LHCN-M2 (cell line): ENCODE results near the gene LOXL4. TPM values are rescaled to one million over a fixed set of nuclear protein-coding genes. Genes with fewer than 3 reads are reported as not detected.

Source experiments
- DNase-seq: peaks from one replicate; pipeline ENCODE4 v3.0.0-alpha.2; 2012; ENCODE audit warnings: low read depth
- total RNA-seq: library from RNA; depleted of rRNA; stranded (reverse); fragments of >200 nt; gene quantifications from 2 replicates; pipeline ENCODE4 v1.2.3, GENCODE V29; 2014

LOXL4 gene
- total RNA-seq, 1 experiment from 2014 or later: 0.46 TPM

GRCh38 chr10:98295401-98295811 is 27.4 kb upstream of the LOXL4 start:
- DNase-seq: no peak

DNA sequence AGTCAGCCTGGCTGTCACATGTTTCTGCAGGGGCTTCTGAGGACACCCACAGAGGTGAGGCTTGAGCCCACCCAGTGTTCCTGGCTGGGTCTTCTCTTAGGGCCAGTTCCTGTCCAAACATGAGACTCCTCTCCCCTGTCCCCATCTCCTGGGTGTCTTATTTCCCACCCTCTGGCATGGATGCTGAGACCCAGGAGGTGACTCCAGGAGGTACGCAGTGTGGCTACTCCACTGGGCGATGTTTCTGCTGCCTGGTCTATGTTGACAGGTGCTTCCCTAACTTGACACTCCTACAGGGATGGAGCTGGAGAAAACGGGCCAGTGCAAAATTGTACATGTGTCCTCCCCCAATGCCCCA is 26.3 kb upstream of the LOXL4 start:
- DNase-seq: no peak

DNA sequence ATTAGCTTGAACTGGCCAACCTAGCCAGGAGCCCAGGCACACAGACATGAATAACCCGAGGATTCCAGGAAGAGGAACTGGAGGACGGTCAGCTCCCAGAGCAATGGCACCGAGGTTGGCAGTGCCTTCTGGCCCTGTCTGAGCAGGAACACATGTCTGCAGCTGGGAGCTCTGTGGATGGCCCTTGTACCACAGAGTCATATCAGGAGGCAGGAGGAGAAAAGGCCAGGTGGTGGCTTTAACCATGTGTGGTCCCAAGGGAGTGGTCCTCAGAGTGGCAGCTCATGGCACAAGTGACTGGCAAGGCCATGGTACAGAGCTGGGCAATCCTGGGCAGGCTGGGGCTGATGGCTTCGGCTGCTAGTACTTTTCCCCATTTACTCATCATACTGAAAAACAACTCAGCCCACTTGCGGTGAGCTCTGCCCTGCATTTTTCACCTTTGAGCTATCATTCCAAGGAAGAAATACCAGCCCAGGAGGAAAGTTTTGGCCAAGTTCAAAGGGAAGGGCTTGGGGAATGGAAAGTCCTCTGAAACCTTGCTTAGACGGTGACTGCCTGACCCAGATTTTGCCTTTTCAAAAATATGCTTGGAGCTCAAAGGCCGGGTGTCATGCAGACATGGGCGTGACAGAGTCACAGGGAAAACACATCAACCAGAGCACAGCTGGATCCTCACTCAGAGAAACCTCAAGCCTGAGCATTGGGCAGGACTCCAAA is 25.7 kb upstream of the LOXL4 start:
- DNase-seq: peak; percentile 53

DNA sequence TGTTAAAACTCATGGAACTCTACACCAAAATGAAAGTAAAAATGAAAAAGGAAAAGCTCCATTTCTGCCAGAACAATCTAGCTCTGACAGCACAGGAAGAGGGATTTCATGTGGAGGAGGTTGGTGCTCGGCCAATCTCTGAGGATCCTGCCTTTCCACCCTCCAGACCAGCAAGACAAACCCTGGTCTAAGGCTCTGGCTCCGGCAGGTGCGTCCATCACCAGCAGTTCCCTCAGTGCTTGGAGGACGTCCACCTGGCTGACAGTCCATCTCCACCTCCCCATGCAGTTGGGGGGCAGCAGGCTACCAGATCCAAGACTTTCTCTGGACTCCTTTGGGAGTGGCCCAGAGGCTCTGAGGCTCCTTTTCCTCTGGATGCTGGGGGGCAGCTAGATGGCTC is 25.0 kb upstream of the LOXL4 start:
- DNase-seq: no peak

DNA sequence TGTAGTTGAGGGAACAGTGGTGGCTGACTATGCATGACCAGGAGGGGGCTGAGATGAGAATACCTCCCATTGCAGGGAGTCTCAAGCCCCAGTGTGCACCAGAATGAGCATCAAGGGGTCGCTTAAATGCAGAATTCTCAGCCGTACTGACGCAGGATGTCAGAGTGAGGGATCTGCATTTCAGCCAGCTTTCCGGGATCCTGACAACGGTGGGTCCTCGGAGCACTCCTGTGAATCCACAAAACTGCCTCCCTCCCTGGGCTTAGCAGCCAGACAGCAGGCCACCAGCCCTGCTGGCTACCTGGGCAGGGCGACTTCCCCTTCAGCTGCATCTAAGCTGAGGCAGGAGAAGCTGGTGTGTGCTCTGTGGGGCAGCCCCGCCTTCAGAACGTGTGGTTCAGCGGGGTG is 21.8 kb upstream of the LOXL4 start:
- no peak for DNase-seq

- no peak for DNase-seq
Observed at GRCh38 chr10:98287321-98287720, 19.3 kb upstream of the LOXL4 start.

DNA sequence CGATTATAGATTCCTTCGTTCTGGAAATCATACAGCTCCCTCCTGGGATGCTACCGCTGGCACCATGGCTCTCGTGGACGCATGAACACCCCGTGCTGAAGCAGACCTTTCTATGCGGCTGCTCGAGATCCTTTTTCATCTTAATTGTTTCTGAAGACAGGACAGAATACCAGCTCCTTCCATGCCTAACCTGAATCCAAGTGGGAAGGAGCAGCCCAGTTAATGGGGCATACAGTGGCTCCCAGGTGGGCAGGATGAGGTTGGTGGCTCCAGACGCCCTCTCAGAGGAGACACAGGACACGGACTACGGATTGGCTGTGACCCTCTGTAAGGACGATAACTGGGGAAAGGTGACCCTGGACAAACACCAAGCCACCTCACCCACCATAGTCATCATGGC is 18.4 kb upstream of the LOXL4 start:
- no peak for DNase-seq

DNA sequence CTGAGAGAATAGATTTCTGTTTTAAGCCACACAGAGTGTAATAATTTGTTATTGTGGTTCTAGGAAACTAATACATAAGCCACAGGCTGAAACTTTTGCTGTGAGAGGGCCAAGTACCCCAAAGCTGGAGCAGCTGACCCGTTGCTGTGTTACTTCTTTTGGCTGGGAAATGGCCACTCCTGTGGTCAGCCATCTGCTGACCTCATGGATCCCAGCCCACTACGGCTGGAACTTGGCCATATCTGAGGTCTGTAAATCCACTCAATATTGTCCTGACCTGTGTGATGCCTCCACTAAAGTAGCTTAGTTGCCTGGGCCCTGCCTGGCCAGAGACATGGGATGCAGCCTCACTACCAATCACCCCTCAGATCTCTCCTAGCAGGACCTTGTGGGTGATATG is 17.4 kb upstream of the LOXL4 start:
- peak; percentile 73 for DNase-seq

DNA sequence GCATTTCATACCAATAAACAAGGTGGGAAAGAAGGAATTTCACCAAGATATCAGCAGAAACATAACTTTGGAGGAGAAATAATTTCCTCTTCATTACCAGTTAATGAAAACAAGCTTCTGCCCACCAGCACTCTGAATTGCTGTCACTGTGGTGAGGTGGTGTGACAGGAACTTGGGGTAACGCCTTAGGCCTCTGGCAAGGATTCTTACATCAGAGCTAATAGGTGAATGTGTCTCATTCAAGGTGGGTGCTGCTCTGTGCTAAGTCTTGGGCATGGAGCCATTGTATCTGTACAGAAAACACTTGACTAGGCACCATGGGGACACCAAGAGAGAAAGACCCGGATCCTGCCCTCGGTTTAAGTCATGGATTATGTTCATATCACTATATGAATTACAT is 8.3 kb upstream of the LOXL4 start:
- DNase-seq: no peak

- DNase-seq: no peak
Observed at GRCh38 chr10:98274562-98274961, 6.6 kb upstream of the LOXL4 start.

DNA sequence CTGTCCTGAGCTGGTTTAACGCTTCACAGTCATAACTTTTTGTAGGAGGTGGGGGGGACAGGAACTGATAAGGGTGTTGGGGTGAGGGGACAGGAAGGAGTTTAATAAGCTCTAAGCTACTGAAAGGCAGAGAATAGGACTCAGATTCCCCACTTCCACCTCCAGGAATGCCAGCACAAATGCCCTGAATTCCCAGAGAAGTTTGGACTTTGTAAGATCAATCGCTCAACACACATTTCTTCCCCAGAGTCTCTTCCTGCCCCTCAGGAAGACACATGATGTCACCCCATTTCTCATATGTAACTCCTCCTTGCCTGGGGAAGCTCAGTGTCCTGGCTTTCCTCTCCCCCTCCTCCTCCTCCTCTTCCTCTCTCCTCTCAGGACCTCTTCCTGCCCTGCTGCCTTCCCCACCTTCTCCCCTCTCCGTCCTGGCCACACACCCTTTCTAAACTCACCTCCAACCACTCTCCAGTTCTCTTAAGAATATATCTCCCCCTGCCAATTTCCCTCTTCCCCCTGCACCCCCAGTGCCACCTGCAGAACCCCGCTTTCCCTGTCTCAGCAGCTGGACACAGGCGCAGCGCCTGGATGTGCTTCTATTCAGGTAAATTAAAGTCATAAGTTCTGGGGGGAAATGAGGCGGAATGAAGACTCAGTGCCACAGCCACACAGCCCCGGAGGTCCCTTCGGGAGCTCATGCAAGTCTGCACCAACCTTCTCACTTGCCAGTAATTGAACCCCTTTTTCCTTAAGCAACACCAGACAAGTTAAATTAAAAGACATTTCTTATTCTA is 5.3 kb upstream of the LOXL4 start:
- no peak for DNase-seq

DNA sequence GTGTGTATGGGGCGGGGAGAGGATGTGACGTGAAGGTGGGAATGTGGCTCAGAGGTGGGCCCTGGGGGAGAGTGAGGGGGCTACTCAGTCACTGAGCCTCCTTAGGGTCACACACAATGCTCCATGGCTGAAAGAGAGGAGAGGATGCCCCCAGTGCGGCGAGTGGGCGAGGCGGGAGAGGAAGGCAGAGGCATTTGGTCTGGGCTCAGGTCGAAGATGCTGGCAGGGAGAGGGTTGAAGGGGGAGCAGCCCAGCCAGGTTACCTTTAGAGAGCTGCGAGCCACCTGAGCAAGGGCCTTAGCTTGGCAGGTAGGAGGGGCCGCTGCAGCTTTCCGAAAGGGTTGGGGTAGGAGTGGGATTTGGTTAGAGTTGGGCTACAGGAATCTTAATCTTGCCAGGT is 4.7 kb upstream of the LOXL4 start:
- DNase-seq: no peak

DNA sequence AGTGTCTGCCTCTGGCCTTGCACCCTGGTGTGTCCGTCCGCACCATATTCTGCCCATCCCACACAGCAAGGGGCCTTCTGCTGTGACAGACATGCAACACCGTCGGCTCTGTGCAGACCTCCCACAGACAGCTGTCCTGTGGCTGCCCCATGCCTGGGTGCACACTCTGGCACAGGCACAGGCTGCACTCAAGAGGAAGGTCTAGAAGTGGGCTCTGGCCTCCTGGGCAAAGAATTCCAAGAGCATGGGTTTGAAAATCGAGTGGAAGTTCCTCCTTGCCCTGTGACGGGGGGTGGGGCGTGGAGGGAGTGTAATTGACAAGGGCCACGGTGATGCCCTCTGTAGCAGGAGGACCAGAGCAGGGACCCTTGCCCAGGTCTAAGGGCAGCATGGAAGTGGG is 4.3 kb upstream of the LOXL4 start:
- no peak for DNase-seq

GRCh38 chr10:98270786-98271185 is 2.8 kb upstream of the LOXL4 start:
- no peak for DNase-seq

DNA sequence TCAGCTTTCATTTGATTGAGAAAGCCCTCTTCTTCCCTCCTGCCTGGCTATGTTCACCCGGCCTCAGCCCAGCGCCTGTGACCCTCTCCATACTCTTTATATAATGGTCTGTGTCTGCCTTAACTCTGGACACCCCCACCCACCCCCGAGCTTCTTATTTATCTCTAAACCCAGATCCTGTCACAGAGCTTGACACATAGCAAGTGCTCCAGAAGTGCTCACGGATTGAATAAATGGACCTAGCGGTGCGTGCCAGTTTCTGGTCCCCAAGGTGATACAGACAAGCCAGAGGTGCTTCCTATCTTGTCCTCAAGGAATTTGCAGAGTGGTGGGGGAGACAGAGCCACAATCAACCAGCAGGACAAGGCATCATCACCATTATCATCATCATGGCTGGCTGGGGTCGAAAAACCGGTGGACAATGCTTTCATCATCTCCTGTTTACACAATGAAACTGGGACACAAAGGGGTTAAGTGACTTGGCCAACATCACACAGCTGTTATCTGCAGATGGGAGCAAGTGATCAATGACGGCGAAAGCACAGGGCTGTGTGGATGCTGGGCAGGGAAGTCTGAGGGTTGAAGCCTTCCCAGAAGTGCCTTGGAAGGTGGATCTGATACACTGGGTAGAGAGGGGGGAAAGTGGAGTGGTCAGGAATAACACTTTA is 2.2 kb upstream of the LOXL4 start:
- DNase-seq: no peak

- peak; percentile 88 for DNase-seq
Observed at GRCh38 chr10:98269435-98269912, 1.5 kb upstream of the LOXL4 start.

- DNase-seq: no peak
Observed at GRCh38 chr10:98268694-98269431, 869 bp upstream of the LOXL4 start.

DNA sequence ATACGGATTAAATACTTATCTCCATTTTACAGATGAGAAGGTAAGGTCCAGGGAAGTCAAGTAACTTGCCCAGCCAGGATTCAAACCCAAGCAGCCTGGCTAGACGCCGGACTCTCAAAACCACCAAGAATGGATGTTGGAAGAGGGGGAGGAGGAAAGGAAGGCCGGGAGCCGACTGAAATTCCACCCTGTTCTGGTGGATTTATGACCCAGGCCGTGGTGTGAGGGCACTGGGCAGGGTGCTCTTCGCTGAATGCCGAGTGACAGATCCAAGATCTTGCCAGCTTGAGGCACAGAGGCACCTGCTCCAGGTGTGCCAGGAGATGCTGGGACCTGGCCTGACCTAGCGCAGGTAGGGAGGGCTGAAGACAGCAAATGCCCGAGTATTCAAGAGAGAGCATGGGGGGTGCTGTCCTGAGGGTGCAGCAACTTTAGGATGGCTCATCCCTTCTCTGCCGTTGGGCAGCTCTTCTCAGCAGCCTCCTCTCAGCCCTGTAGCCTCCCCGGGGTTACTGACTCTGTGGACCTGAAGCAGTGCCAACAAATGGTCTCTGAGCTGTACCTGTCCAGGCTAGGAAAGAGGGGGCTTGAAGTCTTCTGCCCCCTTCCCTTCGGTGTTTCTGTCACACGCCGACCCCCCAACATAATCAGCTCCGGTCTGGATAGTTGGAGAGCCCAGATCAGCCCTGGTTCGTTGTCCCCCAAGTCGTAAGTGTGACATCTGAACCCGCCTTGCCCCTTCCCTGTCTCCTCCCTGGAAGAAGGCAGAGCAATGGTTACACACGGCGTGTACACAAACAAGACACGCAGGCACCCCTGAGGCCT is 713 bp downstream of the LOXL4 start:
- DNase-seq: no peak

- no peak for DNase-seq
Observed at GRCh38 chr10:98266647-98267046, 1.3 kb downstream of the LOXL4 start.

DNA sequence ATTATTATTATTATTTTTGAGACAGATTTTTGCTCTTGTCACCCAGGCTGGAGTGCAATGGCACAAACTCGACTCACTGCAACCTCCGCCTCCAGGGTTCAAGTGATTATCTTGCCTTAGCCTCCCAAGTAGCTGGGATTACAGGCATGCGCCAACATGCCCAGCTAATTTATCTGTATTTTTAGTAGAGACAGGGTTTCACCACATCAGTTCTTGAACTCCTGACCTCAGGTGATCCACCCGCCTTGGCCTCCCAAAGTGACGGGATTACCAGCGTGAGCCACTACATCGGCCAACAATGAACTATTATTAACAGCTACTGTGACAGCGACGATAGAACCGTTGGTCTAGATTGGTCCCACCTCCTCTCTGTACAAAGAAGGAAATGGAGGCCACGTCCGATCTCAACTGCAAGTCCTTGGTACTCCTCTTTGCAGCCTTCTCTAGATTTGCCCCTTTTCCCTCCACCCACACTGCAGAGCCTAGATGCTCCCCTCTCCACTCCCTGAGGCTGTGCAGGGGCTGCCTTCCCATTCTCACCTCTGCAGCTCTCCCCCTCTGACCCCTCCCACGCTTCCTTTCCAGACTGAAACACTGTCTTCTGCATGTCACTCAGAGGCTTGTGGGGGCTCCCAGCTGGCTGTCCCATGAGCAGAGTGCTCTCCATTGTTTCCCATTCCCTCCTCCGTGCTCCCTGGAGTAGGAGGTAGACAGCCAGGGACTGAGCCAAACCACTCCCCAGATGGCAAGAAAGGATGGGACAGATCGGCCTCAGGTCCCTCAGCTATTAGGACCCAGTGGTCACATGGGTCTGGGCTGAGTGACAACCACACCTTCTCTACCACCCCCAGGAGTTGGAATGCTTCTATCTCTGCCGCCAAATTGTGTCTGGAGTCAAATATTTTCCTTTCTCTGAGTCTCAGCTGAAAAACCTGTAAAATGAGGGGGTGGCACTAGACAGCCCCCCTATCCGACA is 2.3 kb downstream of the LOXL4 start:
- DNase-seq: no peak
